Activated CD4-positive, alpha-beta memory T cell treated with anti-CD3 and anti-CD28 coated beads, Interleukin-2, amount 10 ng/mL, durations not matched to agents 7 days and 5 days (primary cell): ENCODE data around the gene LRRC14B. TPM values are rescaled to one million over a fixed set of nuclear protein-coding genes. Genes with fewer than 3 reads are reported as not detected.
A peak's percentile ranks its signal among the peaks of the same experiment; 100 is the strongest.
"Not testable (repeated sequence)": the region's sequence is repeated elsewhere in the genome, so short reads cannot be mapped to it uniquely, and the experiment has no call there.

Experiments used
- CTCF ChIA-PET: fragments of 350-600 bp; sonication (Branson Sonifier 250); formaldehyde crosslinking; loops from one replicate; lab custom pipeline; 2021; ENCODE audit warnings: antibody characterized with exemption, inconsistent platforms; lab: Charles Lee
- POLR2A ChIA-PET: fragments of 350-600 bp; sonication (Branson Sonifier 250); formaldehyde crosslinking; loops from one replicate; lab custom pipeline; 2021; ENCODE audit warnings: antibody characterized with exemption; lab: Charles Lee
- DNase-seq: peaks from one replicate; pipeline ENCODE4 v3.0.0-alpha.2; 2020
- H3K27ac Mint-ChIP-seq: one replicate; pipeline ENCODE4 v1.8.0; 2021; ENCODE audit warnings: mild to moderate bottlenecking, mixed read lengths
- H3K27me3 Mint-ChIP-seq: one replicate; pipeline ENCODE4 v1.8.0; 2021; ENCODE audit warnings: mixed read lengths
- H3K36me3 Mint-ChIP-seq: one replicate; pipeline ENCODE4 v1.8.0; 2021; ENCODE audit warnings: low read depth, mixed read lengths
- H3K4me1 Mint-ChIP-seq: one replicate; pipeline ENCODE4 v1.8.0; 2021; ENCODE audit warnings: mixed read lengths
- H3K4me3 Mint-ChIP-seq: one replicate; pipeline ENCODE4 v1.8.0; 2021; ENCODE audit warnings: mild to moderate bottlenecking, mixed read lengths
- H3K9me3 Mint-ChIP-seq: one replicate; pipeline ENCODE4 v1.8.0; 2021; ENCODE audit warnings: mixed read lengths
- total RNA-seq, 2 experiments: library from RNA; stranded (reverse); gene quantifications; one replicate each; pipeline ENCODE4 v1.2.3, GENCODE V29; 2021

The LRRC14B gene
- total RNA-seq, 2 experiments from 2014 or later, result not detected

DNA sequence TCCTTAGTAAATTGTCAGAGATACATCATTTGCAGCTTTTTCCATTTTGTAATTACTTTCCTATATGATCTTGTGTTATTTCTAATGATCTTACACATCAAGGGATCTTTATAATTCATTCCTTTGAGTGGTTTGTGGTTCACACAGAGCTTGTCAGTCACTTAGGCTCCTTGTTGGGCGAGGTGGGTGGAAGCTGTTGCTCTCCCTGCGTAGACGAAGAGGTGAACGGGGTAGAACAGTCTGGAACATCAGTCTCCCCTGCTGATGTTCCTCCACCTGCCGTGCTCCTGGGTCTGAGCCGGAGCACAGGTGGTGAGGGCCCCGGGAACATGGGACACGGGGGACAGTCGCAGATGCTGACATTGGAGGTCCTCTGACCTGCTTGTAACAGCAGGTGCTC, 44.2 kb downstream of the LRRC14B start:
- H3K27me3 Mint-ChIP-seq, H3K9me3 Mint-ChIP-seq, CTCF ChIA-PET, H3K27ac Mint-ChIP-seq, H3K4me3 Mint-ChIP-seq, DNase-seq, H3K4me1 Mint-ChIP-seq: not testable (repeated sequence)
- POLR2A ChIA-PET, result interaction anchor here (3.0 kb wide), 1 partner anchor 16 kb away, joined by 13 read pairs; no protein-coding TSS in a partner anchor
- peaks cover 63% of the 10 kb centered on the region for H3K36me3 Mint-ChIP-seq

DNA sequence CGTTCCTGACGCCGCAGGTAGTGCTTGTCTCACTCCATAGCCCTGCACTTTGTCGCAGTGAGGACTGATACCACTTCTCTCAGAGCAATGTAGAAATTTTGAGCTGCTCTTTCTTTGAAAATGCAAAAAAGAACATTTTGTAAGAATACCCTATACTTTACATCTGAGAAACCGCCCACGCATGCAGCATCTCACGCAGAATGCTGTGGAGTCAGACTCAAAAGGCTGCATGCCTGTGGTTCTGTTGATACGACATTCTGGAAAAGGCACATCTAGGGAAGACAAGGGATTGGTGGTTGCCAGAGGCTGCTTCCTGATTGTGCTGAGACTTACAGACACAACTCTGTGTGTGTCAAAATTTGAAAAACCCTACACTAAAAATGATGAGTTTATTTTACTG, 46.6 kb downstream of the LRRC14B start:
- POLR2A ChIA-PET, H3K9me3 Mint-ChIP-seq, CTCF ChIA-PET, H3K4me1 Mint-ChIP-seq, H3K27me3 Mint-ChIP-seq, DNase-seq, H3K4me3 Mint-ChIP-seq, H3K27ac Mint-ChIP-seq: not testable (repeated sequence)
- H3K36me3 Mint-ChIP-seq, result peaks cover 65% of the 10 kb centered on the region

DNA sequence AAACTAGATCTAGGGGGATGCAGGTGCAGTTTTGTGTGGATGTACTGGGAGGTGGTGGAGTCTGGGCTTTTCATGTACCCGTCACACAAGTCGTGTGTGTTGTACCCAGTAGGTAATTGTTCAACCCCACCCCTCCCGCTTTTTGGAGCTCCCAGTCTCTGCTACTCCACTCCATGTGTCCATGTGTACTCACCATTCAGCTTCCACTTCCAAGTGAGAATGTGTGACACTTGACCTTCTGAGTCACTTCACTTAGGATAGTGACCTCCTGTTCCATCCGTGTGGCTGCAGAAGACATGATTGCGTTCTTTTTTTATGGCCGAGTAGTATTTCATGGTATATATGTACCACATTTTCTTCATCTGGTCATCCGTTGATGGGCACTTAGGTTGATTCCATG, 49.3 kb downstream of the LRRC14B start:
- peaks cover 58% of the 10 kb centered on the region for H3K36me3 Mint-ChIP-seq

DNA sequence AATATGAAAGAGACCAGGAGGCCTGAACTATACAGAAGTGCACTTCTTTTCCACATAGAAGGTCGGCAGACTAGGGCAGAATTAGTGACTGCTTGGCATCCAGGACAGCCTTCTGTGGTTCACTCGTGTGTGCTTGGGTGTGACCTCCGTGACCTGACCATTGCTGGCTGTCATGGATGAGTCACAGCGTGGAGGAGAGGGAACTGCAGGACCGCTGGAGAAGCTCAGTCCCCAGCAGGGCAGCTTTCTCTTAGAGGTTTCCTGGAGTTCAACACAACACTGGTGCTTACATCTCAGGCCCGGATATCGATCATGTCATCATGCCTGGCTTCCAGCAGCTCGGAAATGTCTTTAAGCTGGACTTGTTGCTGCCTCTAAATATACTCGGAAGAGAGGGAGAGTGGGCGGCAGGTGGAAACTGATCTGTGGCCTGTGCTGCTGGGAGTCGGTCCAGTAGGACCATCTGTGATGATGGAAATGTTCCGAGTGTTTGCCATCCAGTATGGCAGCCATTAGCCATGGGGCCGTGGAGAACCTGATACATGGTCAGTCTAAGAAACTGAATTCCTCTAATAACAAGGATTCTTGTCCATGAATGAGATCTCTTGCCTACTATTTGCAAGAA, 49.9 kb downstream of the LRRC14B start:
- Mint-ChIP-seq H3K4me1 (peaks cover 11% of the 10 kb centered on the region), H3K36me3 (peaks cover 59% of the 10 kb centered on the region)
- DNase-seq, H3K4me3 Mint-ChIP-seq, CTCF ChIA-PET, POLR2A ChIA-PET, H3K27ac Mint-ChIP-seq, H3K9me3 Mint-ChIP-seq, H3K27me3 Mint-ChIP-seq: not testable (repeated sequence)

More for the DNA sequence above, 49.3 kb downstream of the LRRC14B start:
- H3K27ac Mint-ChIP-seq, H3K4me3 Mint-ChIP-seq, H3K9me3 Mint-ChIP-seq, DNase-seq, H3K27me3 Mint-ChIP-seq, POLR2A ChIA-PET, CTCF ChIA-PET: not testable (repeated sequence)
- H3K4me1 Mint-ChIP-seq, result peaks cover 11% of the 10 kb centered on the region

DNA sequence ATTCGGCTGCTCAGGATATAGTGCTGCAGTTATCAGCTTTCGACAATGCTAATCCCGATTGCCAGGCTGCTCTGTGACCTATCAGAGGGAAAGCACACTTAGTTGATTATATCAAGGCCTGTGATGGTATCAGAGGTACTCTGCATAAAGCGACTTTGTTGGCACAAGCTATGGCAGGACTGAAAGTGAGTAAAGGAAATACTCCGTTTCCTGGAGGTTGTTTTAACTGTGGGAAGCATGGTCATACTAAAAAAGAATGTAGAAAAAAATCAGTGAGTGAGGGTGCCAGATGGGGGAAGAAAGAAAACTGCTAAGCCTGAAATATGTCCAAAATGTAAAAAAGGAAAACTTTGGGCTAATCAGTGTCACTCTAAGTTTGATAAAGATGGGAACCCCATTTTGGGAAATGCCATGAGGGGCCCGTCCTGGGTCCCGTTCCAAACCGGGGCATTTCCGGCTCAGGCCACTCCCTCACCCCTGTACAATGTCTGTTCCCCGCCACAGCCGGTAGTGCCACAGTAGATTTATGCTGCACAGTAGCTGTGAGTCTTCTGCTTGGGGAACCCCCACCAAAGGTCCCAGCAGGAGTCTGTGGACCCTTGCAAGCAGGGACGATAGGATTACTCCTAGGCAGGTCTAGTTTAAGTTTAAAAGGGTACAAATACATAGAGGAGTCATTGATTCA, 52.5 kb downstream of the LRRC14B start:
- Mint-ChIP-seq H3K4me1 (peaks cover 11% of the 10 kb centered on the region), H3K36me3 (peaks cover 75% of the 10 kb centered on the region), H3K27ac (peak overlapping the region; percentile 41)
- POLR2A ChIA-PET, result interaction anchor here (1.1 kb wide), 1 partner anchor 24 kb away, joined by 3 read pairs; no protein-coding TSS in a partner anchor
- CTCF ChIA-PET, H3K9me3 Mint-ChIP-seq, H3K4me3 Mint-ChIP-seq, H3K27me3 Mint-ChIP-seq, DNase-seq: not testable (repeated sequence)

DNA sequence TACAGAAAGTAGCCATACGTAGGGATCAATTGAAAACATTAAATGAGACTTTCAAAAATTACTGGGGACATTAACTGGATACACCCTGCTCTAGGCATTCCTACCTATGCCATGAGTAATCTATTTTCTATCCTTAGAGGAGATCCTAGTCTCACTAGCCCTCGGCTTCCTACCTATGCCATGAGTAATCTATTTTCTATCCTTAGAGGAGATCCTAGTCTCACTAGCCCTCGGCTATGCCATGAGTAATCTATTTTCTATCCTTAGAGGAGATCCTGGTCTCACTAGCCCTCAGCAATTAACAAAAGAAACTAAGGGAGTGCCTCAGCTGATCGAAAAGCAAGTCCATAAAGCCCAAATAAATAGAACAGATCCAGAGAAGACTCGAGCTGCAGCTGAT, 54.4 kb downstream of the LRRC14B start:
- DNase-seq, CTCF ChIA-PET, H3K27ac Mint-ChIP-seq, H3K27me3 Mint-ChIP-seq, H3K4me3 Mint-ChIP-seq, H3K9me3 Mint-ChIP-seq, POLR2A ChIA-PET: not testable (repeated sequence)
- peaks cover 12% of the 10 kb centered on the region for H3K4me1 Mint-ChIP-seq
- H3K36me3 Mint-ChIP-seq, result peaks cover 78% of the 10 kb centered on the region

Other genes with a start within 250 kb of the LRRC14B start
- not detected for gene PLEKHG4B, start 99.3 kb upstream of the LRRC14B start, total RNA-seq
- gene CCDC127, start 26.7 kb downstream of the LRRC14B start, total RNA-seq, result 1 to 10 TPM; 5.6 to 6.5 TPM
- 100 to 1,000 TPM; 144 to 150 TPM for gene SDHA, start 26.8 kb downstream of the LRRC14B start, total RNA-seq
- gene PDCD6, start 80.2 kb downstream of the LRRC14B start, total RNA-seq, result 10 to 100 TPM; 85.3 to 90.4 TPM
- 10 to 100 TPM; 23.6 to 24.6 TPM for gene AHRR, start 130.2 kb downstream of the LRRC14B start, total RNA-seq